Right lobe of liver (tissue), 4 donors: Measurements from ENCODE around the gene GJC1.

Source experiments
- POLR2A ChIP-seq: fragments of 450-650 bp; IDR thresholded peaks from one replicate; pipeline ENCODE4 v1.6.1; 2017; ENCODE audit warnings: antibody characterized with exemption, mild to moderate bottlenecking
- TF ChIP-seq, protein P1 (sequence below), 4 donors: fragments of 200-600 bp in 3 of 4; fragments of 450-650 bp in 1 of 4; IDR thresholded peaks; one replicate each; pipeline versions ENCODE4 v1.5.1 to v1.8.0; 2016 to 2022; ENCODE audit warnings: antibody characterized with exemption in 4 of 4, mild to moderate bottlenecking in 2 of 4
- donor health status: DM: no; HTN: no; CAD: no.
- donor health status: DM: no; HTN: no; CAD: no.
- donor health status: DM: no; HTN: yes; CAD: no.

DNA sequence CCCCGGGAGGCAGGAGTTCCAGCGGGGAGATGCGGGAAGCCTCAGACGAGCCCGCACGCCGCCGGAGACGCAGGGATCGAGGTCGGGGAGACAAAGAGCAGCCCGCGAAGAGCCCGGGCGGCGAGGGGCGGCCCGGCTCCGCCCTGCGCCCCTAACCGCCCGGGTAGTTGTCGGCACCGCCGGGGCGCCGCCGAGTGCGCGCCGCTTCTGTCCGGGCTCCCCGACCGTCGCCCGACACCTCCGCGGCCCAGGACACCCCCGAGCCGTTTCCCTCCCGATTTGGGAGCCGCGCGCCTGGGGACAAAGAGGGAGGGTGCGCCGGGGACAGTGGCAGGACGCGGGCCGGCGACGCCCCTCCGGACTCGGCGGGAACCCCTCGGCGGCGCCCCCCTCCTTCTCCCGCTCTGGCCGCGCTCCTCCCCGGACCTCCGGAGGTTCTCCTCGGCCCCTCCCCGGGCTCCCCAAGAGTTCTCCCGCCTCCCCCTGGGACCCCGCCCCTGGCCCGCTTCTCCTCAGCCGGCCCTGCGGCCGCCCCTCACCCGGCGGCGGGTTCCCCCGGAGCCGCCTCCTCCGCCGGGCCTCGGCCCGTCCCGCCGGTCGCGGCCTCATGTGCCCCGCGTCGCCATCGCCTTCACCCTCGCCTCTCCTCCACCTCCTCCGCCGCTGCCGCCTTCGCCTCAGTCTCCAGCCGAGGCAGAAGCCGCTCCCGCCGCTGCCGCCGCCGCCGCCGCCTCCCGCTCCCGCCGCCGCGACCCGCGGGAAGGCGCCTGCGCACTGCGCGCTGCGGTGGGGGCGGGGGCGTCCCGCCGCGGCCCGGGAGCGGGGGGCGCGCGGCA, at the start of gene GJC1:
- TF ChIP-seq, protein P1, sequence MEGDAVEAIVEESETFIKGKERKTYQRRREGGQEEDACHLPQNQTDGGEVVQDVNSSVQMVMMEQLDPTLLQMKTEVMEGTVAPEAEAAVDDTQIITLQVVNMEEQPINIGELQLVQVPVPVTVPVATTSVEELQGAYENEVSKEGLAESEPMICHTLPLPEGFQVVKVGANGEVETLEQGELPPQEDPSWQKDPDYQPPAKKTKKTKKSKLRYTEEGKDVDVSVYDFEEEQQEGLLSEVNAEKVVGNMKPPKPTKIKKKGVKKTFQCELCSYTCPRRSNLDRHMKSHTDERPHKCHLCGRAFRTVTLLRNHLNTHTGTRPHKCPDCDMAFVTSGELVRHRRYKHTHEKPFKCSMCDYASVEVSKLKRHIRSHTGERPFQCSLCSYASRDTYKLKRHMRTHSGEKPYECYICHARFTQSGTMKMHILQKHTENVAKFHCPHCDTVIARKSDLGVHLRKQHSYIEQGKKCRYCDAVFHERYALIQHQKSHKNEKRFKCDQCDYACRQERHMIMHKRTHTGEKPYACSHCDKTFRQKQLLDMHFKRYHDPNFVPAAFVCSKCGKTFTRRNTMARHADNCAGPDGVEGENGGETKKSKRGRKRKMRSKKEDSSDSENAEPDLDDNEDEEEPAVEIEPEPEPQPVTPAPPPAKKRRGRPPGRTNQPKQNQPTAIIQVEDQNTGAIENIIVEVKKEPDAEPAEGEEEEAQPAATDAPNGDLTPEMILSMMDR (IDR thresholded peaks at IDR 0.05), result no peak
- no peak for TF ChIP-seq POLR2A
